ENCODE measurements around the gene PTPRG.

PTPRG gene

DNA sequence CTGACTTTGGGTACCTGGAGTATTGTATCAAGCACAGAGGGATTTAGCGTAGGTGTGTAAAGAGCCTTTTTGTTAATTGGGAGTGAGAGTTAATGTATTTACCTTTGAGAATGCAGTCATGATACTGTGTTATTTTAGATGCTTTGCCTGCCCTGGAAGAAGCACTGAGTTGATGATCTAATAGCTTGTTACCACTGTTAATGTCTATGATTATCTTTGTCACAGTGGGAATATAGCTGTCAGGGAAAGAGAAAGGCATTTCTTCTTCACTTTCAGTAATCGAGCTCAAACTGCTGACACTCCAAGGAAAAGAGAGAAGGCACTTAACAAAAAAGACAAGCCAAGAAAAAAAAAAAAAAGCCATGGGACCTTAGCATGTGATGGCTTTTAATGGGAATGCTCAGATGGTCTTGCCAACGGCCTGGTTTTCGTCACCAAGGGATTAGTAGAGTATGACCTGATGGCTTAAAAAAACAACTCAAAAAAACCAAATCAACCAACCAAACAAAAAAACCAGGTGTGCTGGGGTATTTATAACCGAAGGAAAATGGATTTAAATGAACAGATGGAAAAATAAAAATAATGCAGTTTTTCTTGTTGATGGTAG lies 387.4 kb downstream of the PTPRG start:
- Mint-ChIP-seq H3K27me3 (no peaks in the 10 kb centered on the region), H3K4me3 (no peak overlapping the region), H3K27ac (no peak overlapping the region), H3K9me3 (no peaks in the 10 kb centered on the region), H3K36me3 (no peaks in the 10 kb centered on the region), H3K4me1 (no peaks in the 10 kb centered on the region)
- ATAC-seq, result no peak

DNA sequence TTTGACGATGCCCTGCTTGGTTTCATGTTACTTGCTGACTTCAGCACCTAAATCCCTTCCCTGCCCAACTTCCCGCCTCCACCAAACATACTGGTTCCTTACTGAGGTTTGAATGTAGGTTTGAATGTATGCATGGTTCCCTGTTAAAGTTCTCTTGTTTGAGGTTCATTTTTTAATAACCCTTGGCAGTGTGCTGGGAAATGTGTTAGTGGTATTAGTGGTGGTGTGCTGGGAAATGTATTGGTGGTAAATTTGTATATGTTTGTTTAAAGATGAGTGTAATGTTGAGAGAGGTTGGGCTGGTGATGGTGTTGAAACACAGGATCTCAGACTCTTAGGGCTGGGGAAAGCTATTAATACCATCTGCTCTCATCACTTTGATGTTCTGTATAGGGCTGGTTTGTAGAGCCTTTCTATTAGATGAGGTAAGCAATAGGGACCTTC lies 392.7 kb downstream of the PTPRG start:
- no peaks in the 10 kb centered on the region for H3K27me3 Mint-ChIP-seq
- no peak overlapping the region for H3K4me3 Mint-ChIP-seq
- no peaks in the 10 kb centered on the region for H3K9me3 Mint-ChIP-seq
- H3K4me1 Mint-ChIP-seq, result no peaks in the 10 kb centered on the region
- no peak overlapping the region for H3K27ac Mint-ChIP-seq
- H3K36me3 Mint-ChIP-seq, result no peaks in the 10 kb centered on the region
- ATAC-seq, result no peak

DNA sequence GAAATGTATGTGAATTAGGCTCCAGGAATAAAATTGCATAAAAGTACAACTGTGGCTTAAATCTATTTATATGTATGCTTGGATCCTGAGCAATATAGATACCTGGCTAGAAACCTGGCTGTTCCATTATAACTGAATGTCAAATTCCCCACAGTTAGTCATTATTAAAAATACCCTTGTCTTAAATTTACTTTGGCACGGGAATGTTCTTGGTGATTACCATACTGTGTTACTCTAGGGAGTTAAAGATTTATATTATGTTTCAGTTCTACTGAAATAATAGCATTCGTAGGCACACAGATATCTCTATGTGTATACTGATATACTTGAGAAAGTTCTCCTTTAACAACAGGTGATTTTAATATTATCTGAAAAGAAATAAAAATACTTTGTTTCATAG lies 394.1 kb downstream of the PTPRG start:
- Mint-ChIP-seq H3K36me3 (no peaks in the 10 kb centered on the region), H3K4me1 (no peaks in the 10 kb centered on the region)

GRCh38 chr3:61956236-61956635 lies 394.9 kb downstream of the PTPRG start:
- no peaks in the 10 kb centered on the region for H3K36me3 Mint-ChIP-seq
- ATAC-seq, result no peak
- no peaks in the 10 kb centered on the region for H3K4me1 Mint-ChIP-seq
- H3K27me3 Mint-ChIP-seq, result no peaks in the 10 kb centered on the region
- no peak overlapping the region for H3K27ac Mint-ChIP-seq
- no peaks in the 10 kb centered on the region for H3K9me3 Mint-ChIP-seq
- H3K4me3 Mint-ChIP-seq, result no peak overlapping the region

More for the DNA sequence above, 394.1 kb downstream of the PTPRG start:
- H3K9me3 Mint-ChIP-seq, result no peaks in the 10 kb centered on the region
- H3K27ac Mint-ChIP-seq, result no peak overlapping the region
- H3K27me3 Mint-ChIP-seq, result no peaks in the 10 kb centered on the region
- ATAC-seq, result no peak
- no peak overlapping the region for H3K4me3 Mint-ChIP-seq

DNA sequence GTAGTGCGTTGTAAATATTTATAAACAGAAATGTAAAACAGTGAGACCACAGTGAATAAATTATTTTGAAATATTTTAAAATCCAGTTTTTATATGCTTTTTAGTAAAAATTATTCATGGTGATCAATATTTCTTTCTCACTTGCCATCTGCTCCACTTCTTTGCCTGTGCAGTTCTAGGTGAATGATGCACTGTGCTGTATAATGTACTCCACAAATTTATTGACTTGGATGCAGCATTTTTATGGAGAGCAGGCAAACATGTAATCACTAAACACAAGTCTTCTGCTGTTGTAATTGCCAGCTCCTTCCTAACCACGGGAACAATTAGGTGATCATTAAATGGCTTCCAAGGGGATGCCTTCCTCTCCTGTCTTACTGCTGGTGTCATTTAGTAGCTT lies 395.9 kb downstream of the PTPRG start:
- no peaks in the 10 kb centered on the region for H3K4me1 Mint-ChIP-seq
- no peak overlapping the region for H3K27ac Mint-ChIP-seq
- H3K36me3 Mint-ChIP-seq, result no peaks in the 10 kb centered on the region
- H3K4me3 Mint-ChIP-seq, result no peak overlapping the region
- ATAC-seq, result no peak
- no peaks in the 10 kb centered on the region for H3K27me3 Mint-ChIP-seq
- H3K9me3 Mint-ChIP-seq, result no peaks in the 10 kb centered on the region

DNA sequence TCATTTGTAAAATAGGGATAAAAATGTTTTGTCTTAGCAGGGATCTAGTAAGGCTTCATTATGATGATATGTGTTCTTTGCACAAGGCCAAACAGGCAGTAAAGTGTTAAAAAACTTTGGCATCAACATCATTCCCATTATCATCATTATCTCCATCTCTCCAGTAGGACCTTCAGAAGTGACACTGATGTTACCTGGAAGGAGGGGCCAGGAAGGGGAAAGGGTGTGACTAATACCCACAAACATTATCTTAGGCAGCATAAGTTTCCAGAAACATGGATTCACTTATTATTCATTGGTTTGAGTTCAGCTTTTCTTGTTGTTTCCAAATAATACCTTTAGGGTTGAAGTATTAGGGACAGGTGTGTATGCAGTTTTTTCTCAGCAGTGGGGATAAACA lies 399.6 kb downstream of the PTPRG start:
- no peaks in the 10 kb centered on the region for H3K9me3 Mint-ChIP-seq
- no peaks in the 10 kb centered on the region for H3K4me1 Mint-ChIP-seq
- no peaks in the 10 kb centered on the region for H3K27me3 Mint-ChIP-seq
- ATAC-seq, result no peak
- no peaks in the 10 kb centered on the region for H3K36me3 Mint-ChIP-seq
- no peak overlapping the region for H3K27ac Mint-ChIP-seq
- H3K4me3 Mint-ChIP-seq, result no peak overlapping the region

DNA sequence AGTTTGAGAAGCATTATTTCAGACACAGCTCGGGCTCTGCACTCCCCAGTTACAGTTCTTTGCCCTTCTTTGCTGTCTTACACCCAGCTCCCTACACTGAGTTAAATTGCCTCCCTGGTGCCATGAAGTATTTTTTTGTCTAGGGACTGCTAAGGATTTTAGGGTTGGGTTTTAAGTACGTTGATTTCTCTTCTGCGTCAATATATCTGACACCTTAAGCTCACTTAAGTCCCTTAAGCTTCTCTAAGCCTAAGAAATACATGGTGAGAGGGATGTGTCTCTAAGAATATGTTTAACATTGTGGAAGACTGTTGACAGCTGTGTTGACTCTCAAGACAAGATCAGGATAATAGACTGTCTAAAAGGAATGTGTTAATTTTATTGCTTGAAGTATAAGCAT lies 400.5 kb downstream of the PTPRG start:
- no peaks in the 10 kb centered on the region for H3K36me3 Mint-ChIP-seq
- no peaks in the 10 kb centered on the region for H3K4me1 Mint-ChIP-seq
- H3K9me3 Mint-ChIP-seq, result no peaks in the 10 kb centered on the region
- H3K27ac Mint-ChIP-seq, result no peak overlapping the region
- H3K4me3 Mint-ChIP-seq, result no peak overlapping the region
- no peaks in the 10 kb centered on the region for H3K27me3 Mint-ChIP-seq
- no peak for ATAC-seq

GRCh38 chr3:61964566-61964965 lies 403.2 kb downstream of the PTPRG start:
- Mint-ChIP-seq H3K4me1 (no peaks in the 10 kb centered on the region), H3K27me3 (no peaks in the 10 kb centered on the region), H3K27ac (no peak overlapping the region), H3K4me3 (no peak overlapping the region), H3K9me3 (no peaks in the 10 kb centered on the region), H3K36me3 (no peaks in the 10 kb centered on the region)
- ATAC-seq, result no peak

GRCh38 chr3:61965770-61966131 lies 404.4 kb downstream of the PTPRG start:
- no peaks in the 10 kb centered on the region for H3K9me3 Mint-ChIP-seq
- H3K27me3 Mint-ChIP-seq, result no peaks in the 10 kb centered on the region
- no peak for ATAC-seq

GRCh38 chr3:61966200-61966599 lies 404.8 kb downstream of the PTPRG start:
- Mint-ChIP-seq H3K27ac (no peak overlapping the region), H3K36me3 (no peaks in the 10 kb centered on the region), H3K4me3 (no peak overlapping the region), H3K9me3 (no peaks in the 10 kb centered on the region), H3K4me1 (no peaks in the 10 kb centered on the region), H3K27me3 (no peaks in the 10 kb centered on the region)
- ATAC-seq, result no peak

More at GRCh38 chr3:61965770-61966131, 404.4 kb downstream of the PTPRG start:
- Mint-ChIP-seq H3K36me3 (no peaks in the 10 kb centered on the region), H3K4me1 (no peaks in the 10 kb centered on the region), H3K4me3 (no peak overlapping the region), H3K27ac (no peak overlapping the region)

GRCh38 chr3:61967019-61967418 lies 405.6 kb downstream of the PTPRG start:
- H3K27ac Mint-ChIP-seq, result no peak overlapping the region
- no peak overlapping the region for H3K4me3 Mint-ChIP-seq
- no peak for ATAC-seq

DNA sequence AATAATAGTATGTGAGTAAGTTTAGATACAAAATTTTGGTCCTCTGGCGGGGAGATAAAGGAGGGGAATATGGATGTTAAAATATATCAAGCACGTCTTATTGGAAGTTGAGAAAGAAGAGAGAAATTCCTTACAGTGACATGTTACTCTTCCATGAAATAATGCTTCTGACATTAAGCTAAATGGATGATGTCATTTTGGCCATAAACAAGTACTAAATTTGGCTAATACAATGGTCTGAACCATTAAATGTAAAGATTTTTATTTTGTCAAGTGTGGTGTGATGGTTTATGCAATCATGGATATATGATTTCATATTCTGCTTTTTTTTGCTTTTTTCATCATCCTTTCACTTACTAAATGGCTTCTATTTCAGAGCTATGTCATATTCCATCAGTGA lies 406.6 kb downstream of the PTPRG start:
- Mint-ChIP-seq H3K27ac (no peak overlapping the region), H3K4me1 (no peaks in the 10 kb centered on the region), H3K27me3 (no peaks in the 10 kb centered on the region), H3K36me3 (no peaks in the 10 kb centered on the region), H3K4me3 (no peak overlapping the region), H3K9me3 (no peaks in the 10 kb centered on the region)
- no peak for ATAC-seq

More at GRCh38 chr3:61967019-61967418, 405.6 kb downstream of the PTPRG start:
- no peaks in the 10 kb centered on the region for H3K9me3 Mint-ChIP-seq
- H3K27me3 Mint-ChIP-seq, result no peaks in the 10 kb centered on the region
- H3K36me3 Mint-ChIP-seq, result no peaks in the 10 kb centered on the region
- H3K4me1 Mint-ChIP-seq, result no peaks in the 10 kb centered on the region

DNA sequence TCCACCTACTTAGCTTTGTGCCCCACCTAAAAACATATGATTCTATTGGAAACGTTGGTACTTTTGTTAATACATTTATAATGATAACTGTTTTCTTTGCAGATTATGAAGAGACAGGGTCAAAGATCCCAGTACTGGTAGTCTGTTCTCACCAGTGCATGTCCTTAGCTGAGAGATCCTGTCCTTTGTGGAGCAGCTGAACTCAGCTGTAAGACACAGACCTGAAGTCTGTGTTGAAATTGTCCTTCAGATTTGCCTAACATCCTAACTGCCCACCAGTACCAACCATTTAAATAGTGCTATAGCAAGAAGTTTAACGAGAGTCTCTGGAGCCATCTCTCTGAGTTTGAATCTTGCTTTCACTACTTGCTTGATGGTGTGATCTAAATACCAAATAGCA lies 413.3 kb downstream of the PTPRG start:
- no peak overlapping the region for H3K4me3 Mint-ChIP-seq
- no peaks in the 10 kb centered on the region for H3K27me3 Mint-ChIP-seq

GRCh38 chr3:61975199-61975598 lies 413.8 kb downstream of the PTPRG start:
- ATAC-seq, result no peak
- no peak overlapping the region for H3K4me3 Mint-ChIP-seq
- H3K4me1 Mint-ChIP-seq, result no peaks in the 10 kb centered on the region
- no peaks in the 10 kb centered on the region for H3K36me3 Mint-ChIP-seq
- H3K9me3 Mint-ChIP-seq, result no peaks in the 10 kb centered on the region
- H3K27me3 Mint-ChIP-seq, result no peaks in the 10 kb centered on the region
- no peak overlapping the region for H3K27ac Mint-ChIP-seq

More for the DNA sequence above, 413.3 kb downstream of the PTPRG start:
- Mint-ChIP-seq H3K36me3 (no peaks in the 10 kb centered on the region), H3K4me1 (no peaks in the 10 kb centered on the region), H3K27ac (no peak overlapping the region), H3K9me3 (no peaks in the 10 kb centered on the region)
- ATAC-seq, result no peak

DNA sequence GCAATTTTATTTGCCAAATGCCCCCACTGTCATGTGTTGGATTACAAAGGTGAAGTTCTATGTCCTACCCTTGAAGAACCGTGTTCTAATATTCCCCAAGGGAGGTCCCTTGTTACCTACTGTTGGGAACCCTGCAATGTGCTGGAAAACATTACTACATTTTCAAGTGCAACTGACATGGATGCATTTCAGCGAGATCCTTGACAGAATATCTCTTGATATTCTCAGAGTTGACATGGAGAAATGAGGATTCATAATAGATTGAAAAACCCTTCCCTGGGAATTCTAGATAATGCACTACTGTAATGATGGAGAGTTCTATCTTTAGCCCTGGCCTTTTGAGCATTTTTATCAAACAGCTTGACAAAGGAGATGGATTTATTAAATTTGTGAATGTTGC lies 414.6 kb downstream of the PTPRG start:
- H3K27ac Mint-ChIP-seq, result no peak overlapping the region
- no peaks in the 10 kb centered on the region for H3K27me3 Mint-ChIP-seq
- ATAC-seq, result no peak
- no peak overlapping the region for H3K4me3 Mint-ChIP-seq
- H3K4me1 Mint-ChIP-seq, result no peaks in the 10 kb centered on the region
- H3K9me3 Mint-ChIP-seq, result no peaks in the 10 kb centered on the region
- H3K36me3 Mint-ChIP-seq, result no peaks in the 10 kb centered on the region

- Mint-ChIP-seq H3K4me1 (no peaks in the 10 kb centered on the region), H3K27ac (no peak overlapping the region), H3K9me3 (no peaks in the 10 kb centered on the region), H3K27me3 (no peaks in the 10 kb centered on the region), H3K4me3 (no peak overlapping the region), H3K36me3 (no peaks in the 10 kb centered on the region)
- no peak for ATAC-seq
Measured at GRCh38 chr3:61978460-61979419, 417.4 kb downstream of the PTPRG start.
